GM23248 (cell line): ENCODE data around the gene TTLL5.

Source experiments
- EZH2 ChIP-seq: fragments of 200-600 bp; sonication (generic); IDR thresholded peaks from 2 replicates; pipeline ENCODE4 v1.6.1; 2018; ENCODE audit warnings: antibody characterized with exemption, mild to moderate bottlenecking; ENCODE audit not compliant: insufficient read depth, poor library complexity, severe bottlenecking
- EZH2phosphoT487 ChIP-seq: fragments of 200-600 bp; sonication (generic); IDR thresholded peaks from 2 replicates; pipeline ENCODE4 v1.6.1; 2018; ENCODE audit warnings: antibody characterized with exemption, moderate library complexity, mild to moderate bottlenecking, low read depth; ENCODE audit not compliant: insufficient read depth

- no peak for TF ChIP-seq EZH2
- no peak for TF ChIP-seq EZH2phosphoT487
Observed at GRCh38 chr14:75718199-75718598, 57.2 kb downstream of the TTLL5 start.
